Neutrophil (primary cell): ENCODE data around the gene CNGA3.
A peak's percentile ranks its signal among the peaks of the same experiment; 100 is the strongest.

Source experiments
- H3K27ac ChIP-seq: fragments of 200-600 bp; sonication (generic); 2 replicates; pipeline ENCODE4 v1.5.1; 2016; ENCODE audit warnings: mild to moderate bottlenecking, moderate library complexity
- H3K27me3 ChIP-seq: fragments of 200-600 bp; sonication (generic); 2 replicates; pipeline ENCODE4 v1.6.0; 2016; ENCODE audit warnings: mild to moderate bottlenecking
- H3K36me3 ChIP-seq: fragments of 200-600 bp; sonication (generic); 2 replicates; pipeline ENCODE4 v1.5.1; 2017
- H3K4me1 ChIP-seq, 2 experiments: fragments of 200-600 bp in 1 of 2; sonication (generic) in 1 of 2; 1 replicate in 1 of 2; 2 replicates in 1 of 2; pipeline versions ENCODE4 v1.5.1 to v1.6.1; 2013 to 2016; ENCODE audit warnings: low read depth in 1 of 2, low read length in 1 of 2, mild to moderate bottlenecking in 1 of 2, moderate library complexity in 1 of 2; ENCODE audit not compliant: control insufficient read depth in 1 of 2, insufficient read depth in 1 of 2
- H3K4me3 ChIP-seq, 2 experiments: fragments of 200-600 bp in 1 of 2; sonication (generic) in 1 of 2; 1 replicate in 1 of 2; 2 replicates in 1 of 2; pipeline ENCODE4 v1.5.1; 2013 to 2016; ENCODE audit warnings: low read depth in 1 of 2, low read length in 1 of 2, mild to moderate bottlenecking in 1 of 2, moderate library complexity in 1 of 2
- H3K9me3 ChIP-seq: fragments of 200-600 bp; sonication (generic); 2 replicates; pipeline ENCODE4 v1.5.1; 2016
- CTCF ChIP-seq: fragments of 200-600 bp; sonication (generic); IDR thresholded peaks from 2 replicates; pipeline ENCODE4 v1.5.1; 2016; ENCODE audit warnings: antibody characterized with exemption

The CNGA3 gene

GRCh38 chr2:98381494-98381893 is 35.2 kb downstream of the CNGA3 start:
- Histone ChIP-seq H3K36me3 (no peaks in the 10 kb centered on the region), H3K4me1 (no peaks in the 10 kb centered on the region), H3K9me3 (no peaks in the 10 kb centered on the region), H3K27ac (no peak overlapping the region), H3K27me3 (peaks cover 48% of the 10 kb centered on the region), H3K4me3 (no peak overlapping the region)
- no peak for TF ChIP-seq CTCF

- peaks cover 48% of the 10 kb centered on the region for H3K27me3 ChIP-seq
Observed at GRCh38 chr2:98382086-98382485, 35.8 kb downstream of the CNGA3 start.

GRCh38 chr2:98382739-98383138 is 36.5 kb downstream of the CNGA3 start:
- Histone ChIP-seq H3K4me1 (no peaks in the 10 kb centered on the region), H3K4me3 (no peak overlapping the region), H3K27ac (no peak overlapping the region), H3K9me3 (no peaks in the 10 kb centered on the region), H3K27me3 (peaks cover 43% of the 10 kb centered on the region), H3K36me3 (no peaks in the 10 kb centered on the region)
- no peak for TF ChIP-seq CTCF

More at GRCh38 chr2:98382086-98382485, 35.8 kb downstream of the CNGA3 start:
- no peak for TF ChIP-seq CTCF
- Histone ChIP-seq H3K4me3 (no peak overlapping the region), H3K36me3 (no peaks in the 10 kb centered on the region), H3K9me3 (no peaks in the 10 kb centered on the region), H3K4me1 (no peaks in the 10 kb centered on the region), H3K27ac (no peak overlapping the region)

- no peak overlapping the region for H3K27ac ChIP-seq
- no peaks in the 10 kb centered on the region for H3K4me1 ChIP-seq
- H3K9me3 ChIP-seq = no peaks in the 10 kb centered on the region
- peaks cover 38% of the 10 kb centered on the region for H3K27me3 ChIP-seq
- no peak for TF ChIP-seq CTCF
- H3K36me3 ChIP-seq = no peaks in the 10 kb centered on the region
- H3K4me3 ChIP-seq = no peak overlapping the region
Observed at GRCh38 chr2:98383166-98383565, 36.9 kb downstream of the CNGA3 start.

GRCh38 chr2:98385050-98385699 is 38.9 kb downstream of the CNGA3 start:
- no peaks in the 10 kb centered on the region for H3K4me1 ChIP-seq
- TF ChIP-seq CTCF = peak; percentile 65
- no peaks in the 10 kb centered on the region for H3K36me3 ChIP-seq
- H3K4me3 ChIP-seq = no peak overlapping the region
- H3K27ac ChIP-seq = no peak overlapping the region
- no peaks in the 10 kb centered on the region for H3K9me3 ChIP-seq
- peaks cover 19% of the 10 kb centered on the region for H3K27me3 ChIP-seq
